ENCODE data around the gene GRB14.

Gene GRB14

DNA sequence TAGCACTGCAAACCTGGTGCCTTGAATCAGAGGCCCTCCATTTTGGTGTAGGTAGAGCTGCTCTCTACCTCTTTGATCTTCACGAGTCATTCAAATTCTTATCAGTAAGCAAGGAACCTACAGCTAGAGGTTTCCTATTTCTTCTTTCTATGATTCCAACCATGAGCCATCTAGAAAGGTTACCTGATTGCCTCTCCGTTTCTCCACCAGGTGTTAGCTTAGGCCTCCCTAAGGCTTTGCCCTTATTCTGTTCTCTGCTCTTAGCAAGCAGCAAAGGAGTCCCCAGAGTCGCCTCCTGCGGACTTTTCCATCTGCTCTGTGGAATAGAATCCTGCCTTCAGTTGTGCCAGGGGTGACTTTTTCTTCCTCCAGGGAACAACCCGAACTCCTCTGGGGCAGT is 173.6 kb downstream of the GRB14 start:
- DNase-seq (ENCODE audit: extremely low read depth, insufficient read length) = no peak
- Histone ChIP-seq H3K27me3 (replicated peaks; ENCODE audit: control insufficient read depth, insufficient read depth, low read length) (no peaks in the 10 kb centered on the region; the same call in 1 of the 2 replicates), H3K4me3 (replicated peaks; ENCODE audit: low read depth, low read length) (no peak overlapping the region), H3K36me3 (ENCODE audit: control insufficient read depth, insufficient read depth, low read length) (no peaks in the 10 kb centered on the region)
- TF ChIP-seq, protein P1, sequence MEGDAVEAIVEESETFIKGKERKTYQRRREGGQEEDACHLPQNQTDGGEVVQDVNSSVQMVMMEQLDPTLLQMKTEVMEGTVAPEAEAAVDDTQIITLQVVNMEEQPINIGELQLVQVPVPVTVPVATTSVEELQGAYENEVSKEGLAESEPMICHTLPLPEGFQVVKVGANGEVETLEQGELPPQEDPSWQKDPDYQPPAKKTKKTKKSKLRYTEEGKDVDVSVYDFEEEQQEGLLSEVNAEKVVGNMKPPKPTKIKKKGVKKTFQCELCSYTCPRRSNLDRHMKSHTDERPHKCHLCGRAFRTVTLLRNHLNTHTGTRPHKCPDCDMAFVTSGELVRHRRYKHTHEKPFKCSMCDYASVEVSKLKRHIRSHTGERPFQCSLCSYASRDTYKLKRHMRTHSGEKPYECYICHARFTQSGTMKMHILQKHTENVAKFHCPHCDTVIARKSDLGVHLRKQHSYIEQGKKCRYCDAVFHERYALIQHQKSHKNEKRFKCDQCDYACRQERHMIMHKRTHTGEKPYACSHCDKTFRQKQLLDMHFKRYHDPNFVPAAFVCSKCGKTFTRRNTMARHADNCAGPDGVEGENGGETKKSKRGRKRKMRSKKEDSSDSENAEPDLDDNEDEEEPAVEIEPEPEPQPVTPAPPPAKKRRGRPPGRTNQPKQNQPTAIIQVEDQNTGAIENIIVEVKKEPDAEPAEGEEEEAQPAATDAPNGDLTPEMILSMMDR (IDR thresholded peaks at IDR 0.05; ENCODE audit: insufficient read depth, low read length, poor library complexity, severe bottlenecking) = no peak

All from GM06990 (cell line).